KBM-7 (cell line): ENCODE data around the gene ARHGAP22.

Source experiments
- DNase-seq: peaks from one replicate; pipeline ENCODE4 v3.0.0-alpha.2; 2015
- in situ Hi-C: fragments of 300-500 bp; cut with MboI; formaldehyde crosslinking; loops from 2 replicates; pipeline ENCODE4 v1.14.3; 2020; ENCODE audit warnings: low sequenced_read_pairs, low pct_unique_long_range_greater_than_20kb, mixed read lengths

Gene ARHGAP22

DNA sequence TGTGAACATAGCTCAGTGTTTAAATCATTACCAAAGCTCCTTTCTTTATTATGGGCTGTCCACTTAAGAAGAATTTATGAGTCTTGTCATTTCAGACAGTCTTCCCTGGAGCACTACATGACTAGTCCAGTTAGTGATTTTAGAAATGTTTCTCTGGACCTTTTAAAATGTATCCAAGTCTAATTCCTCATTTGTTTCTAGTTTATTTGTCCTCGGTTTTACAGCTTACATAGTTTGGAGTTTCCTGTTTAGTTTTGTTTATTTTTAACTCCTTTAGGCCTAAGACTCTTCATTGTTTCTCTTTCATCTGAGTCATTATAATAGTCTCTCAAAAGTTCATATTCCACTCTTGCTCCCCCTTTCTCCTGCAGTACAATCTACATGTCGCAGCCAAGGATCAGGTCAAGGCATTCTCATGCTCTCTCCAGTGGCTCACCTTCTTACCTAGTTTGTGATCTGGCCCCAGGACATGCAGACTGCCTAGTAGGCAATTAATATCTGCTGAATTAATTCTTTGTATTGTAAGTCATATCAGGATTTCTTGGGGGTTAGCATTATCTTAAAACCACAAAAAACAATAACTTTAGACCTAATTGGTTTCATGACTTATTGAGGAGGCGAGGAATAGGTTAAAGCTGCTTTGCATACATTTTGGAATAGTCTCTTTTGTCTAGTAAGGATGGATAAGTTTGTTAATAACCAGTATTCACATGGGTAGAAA lies 204.6 kb downstream of the ARHGAP22 start:
- in situ Hi-C loops = no loop called here
- no peak for DNase-seq

GRCh38 chr10:48399551-48399950 lies 205.3 kb downstream of the ARHGAP22 start:
- in situ Hi-C loops = no loop called here
- DNase-seq = no peak

- DNase-seq = no peak
- in situ Hi-C loops = no loop called here
Observed at GRCh38 chr10:48399056-48399541, 205.8 kb downstream of the ARHGAP22 start.

- in situ Hi-C loops = no loop called here
- no peak for DNase-seq
Observed at GRCh38 chr10:48398261-48398660, 206.6 kb downstream of the ARHGAP22 start.
